ENCODE data around the gene SIDT1. TPM values are rescaled to one million over a fixed set of nuclear protein-coding genes. Genes with fewer than 3 reads are reported as not detected.

Gene SIDT1
- total RNA-seq, 1 experiment from 2014 or later: 0.22 TPM

- Mint-ChIP-seq H3K9me3 (no peaks in the 10 kb centered on the region), H3K27ac (no peak overlapping the region), H3K4me3 (no peak overlapping the region), H3K36me3 (no peaks in the 10 kb centered on the region), H3K4me1 (no peaks in the 10 kb centered on the region), H3K27me3 (ENCODE audit: low read depth) (no peaks in the 10 kb centered on the region)
- ATAC-seq (no peak), DNase-seq (ENCODE audit: low spot score) (no peak)
- no peak for TF ChIP-seq GRHL2 (CRISPR knock-in tag; IDR thresholded peaks at IDR 0.05; ENCODE audit: insufficient replicate concordance, severe bottlenecking)
- no peak for TF ChIP-seq ZNF219 (CRISPR knock-in tag; IDR thresholded peaks at IDR 0.05; ENCODE audit: borderline replicate concordance)
- ChIA-PET POLR2A (no interaction called here), CTCF (interaction anchor here (1.5 to 2.6 kb wide), 3 partner anchors 16 to 66 kb away, joined by 3 to 16 read pairs (median 4); partner anchors contain the start of gene SPICE1)
Observed at GRCh38 chr3:113560831-113561623, 28.7 kb downstream of the SIDT1 start.

GRCh38 chr3:113565555-113565954, 33.2 kb downstream of the SIDT1 start:
- no peaks in the 10 kb centered on the region for H3K4me1 Mint-ChIP-seq
- H3K9me3 Mint-ChIP-seq: no peaks in the 10 kb centered on the region
- ATAC-seq (no peak), DNase-seq (ENCODE audit: low spot score) (no peak)
- no peaks in the 10 kb centered on the region for H3K27me3 Mint-ChIP-seq (ENCODE audit: low read depth)
- TF ChIP-seq USF1 (CRISPR knock-in tag; IDR thresholded peaks at IDR 0.05) (no peak), SMAD4 (CRISPR knock-in tag; IDR thresholded peaks at IDR 0.05) (no peak), ZSCAN18 (CRISPR knock-in tag; IDR thresholded peaks at IDR 0.05) (no peak), E2F1 (CRISPR knock-in tag; IDR thresholded peaks at IDR 0.05) (no peak), ZNF423 (CRISPR knock-in tag; IDR thresholded peaks at IDR 0.05) (no peak), TEAD1 (CRISPR knock-in tag; IDR thresholded peaks at IDR 0.05) (no peak), STAT6 (CRISPR knock-in tag; conservative IDR thresholded peaks at IDR 0.05; ENCODE audit: low read depth) (no peak), FOXJ3 (CRISPR knock-in tag; IDR thresholded peaks at IDR 0.05; ENCODE audit: borderline replicate concordance) (no peak), PREB (CRISPR knock-in tag; IDR thresholded peaks at IDR 0.05; ENCODE audit: borderline replicate concordance) (no peak), CDX4 (CRISPR knock-in tag; IDR thresholded peaks at IDR 0.05; ENCODE audit: borderline replicate concordance) (no peak), FOXP1 (CRISPR knock-in tag; IDR thresholded peaks at IDR 0.05; ENCODE audit: borderline replicate concordance) (no peak), FOXK1 (CRISPR knock-in tag; IDR thresholded peaks at IDR 0.05) (no peak), NFATC4 (CRISPR knock-in tag; IDR thresholded peaks at IDR 0.05) (no peak), ZNF281 (CRISPR knock-in tag; IDR thresholded peaks at IDR 0.05) (no peak), NR3C1 (CRISPR knock-in tag; conservative IDR thresholded peaks at IDR 0.05; ENCODE audit: low read depth) (no peak), GABPB1 (CRISPR knock-in tag; IDR thresholded peaks at IDR 0.05) (no peak), ZNF396 (CRISPR knock-in tag; IDR thresholded peaks at IDR 0.05; ENCODE audit: borderline replicate concordance) (no peak), E2F5 (CRISPR knock-in tag; IDR thresholded peaks at IDR 0.05) (no peak)
- H3K27ac Mint-ChIP-seq: no peak overlapping the region
- H3K4me3 Mint-ChIP-seq: no peak overlapping the region
- ChIA-PET CTCF (no interaction called here), POLR2A (no interaction called here)
- no peaks in the 10 kb centered on the region for H3K36me3 Mint-ChIP-seq
